ENCODE measurements around the gene BCL6. TPM values are rescaled to one million over a fixed set of nuclear protein-coding genes. Genes with fewer than 3 reads are reported as not detected.
A peak's percentile ranks its signal among the peaks of the same experiment; 100 is the strongest.

The BCL6 gene
- polyA plus RNA-seq, 3 donors = 33.2 to 349 (median 34.9) TPM

- Histone ChIP-seq H3K4me2 (replicated peaks; ENCODE audit: extremely low read depth, low read length, poor library complexity, severe bottlenecking) (peak overlapping the region; percentile 95), H3K9me3 (replicated peaks in 1 of 2; ENCODE audit: control insufficient read depth in 1 of 2, insufficient read depth in 1 of 2, low read length in 2 of 2) (no peaks in the 10 kb centered on the region), H3K27ac (ENCODE audit: low read depth in 1 of 2, low read length in 2 of 2) (peak overlapping the region; percentile 18 to 99), H2AFZ (ENCODE audit: insufficient read depth, low read depth, low read length, poor library complexity, severe bottlenecking) (no peak overlapping the region), H3K36me3 (replicated peaks in 1 of 2; ENCODE audit: control insufficient read depth in 1 of 2, insufficient read depth in 2 of 2, low read length in 2 of 2) (peaks cover 29 to 37% of the 10 kb centered on the region in 2 donors), H3K9ac (ENCODE audit: insufficient read depth, low read length, poor library complexity, severe bottlenecking) (peak overlapping the region; percentile 89), H3K27me3 (ENCODE audit: control insufficient read depth in 2 of 2, insufficient read depth in 2 of 2, low read length in 2 of 2) (no peaks in the 10 kb centered on the region), H3K79me2 (ENCODE audit: insufficient read depth, low read length) (peaks cover 76% of the 10 kb centered on the region), H4K20me1 (ENCODE audit: insufficient read depth, low read length) (peaks cover 98% of the 10 kb centered on the region), H3K4me1 (ENCODE audit: control insufficient read depth in 1 of 2, insufficient read depth in 2 of 2, low read length in 2 of 2) (peaks cover 38 to 64% of the 10 kb centered on the region in 2 donors), H3K4me3 (replicated peaks in 1 of 3; ENCODE audit: low read depth in 2 of 3, low read length in 3 of 3) (peak overlapping the region in 1 of 3 experiments; percentile 96)
- peaks cover 0 to 2% (median 0%) of the 10 kb centered on the region in 7 donors for H3K9me3 Mint-ChIP-seq
- H3K27ac Mint-ChIP-seq = peak overlapping the region; percentile 63 to 100 (median 100)
- WGBS (ENCODE audit: insufficient coverage) = 53% methylated on average over 2 of the region's 4 CpGs
- TF ChIP-seq, protein P1, sequence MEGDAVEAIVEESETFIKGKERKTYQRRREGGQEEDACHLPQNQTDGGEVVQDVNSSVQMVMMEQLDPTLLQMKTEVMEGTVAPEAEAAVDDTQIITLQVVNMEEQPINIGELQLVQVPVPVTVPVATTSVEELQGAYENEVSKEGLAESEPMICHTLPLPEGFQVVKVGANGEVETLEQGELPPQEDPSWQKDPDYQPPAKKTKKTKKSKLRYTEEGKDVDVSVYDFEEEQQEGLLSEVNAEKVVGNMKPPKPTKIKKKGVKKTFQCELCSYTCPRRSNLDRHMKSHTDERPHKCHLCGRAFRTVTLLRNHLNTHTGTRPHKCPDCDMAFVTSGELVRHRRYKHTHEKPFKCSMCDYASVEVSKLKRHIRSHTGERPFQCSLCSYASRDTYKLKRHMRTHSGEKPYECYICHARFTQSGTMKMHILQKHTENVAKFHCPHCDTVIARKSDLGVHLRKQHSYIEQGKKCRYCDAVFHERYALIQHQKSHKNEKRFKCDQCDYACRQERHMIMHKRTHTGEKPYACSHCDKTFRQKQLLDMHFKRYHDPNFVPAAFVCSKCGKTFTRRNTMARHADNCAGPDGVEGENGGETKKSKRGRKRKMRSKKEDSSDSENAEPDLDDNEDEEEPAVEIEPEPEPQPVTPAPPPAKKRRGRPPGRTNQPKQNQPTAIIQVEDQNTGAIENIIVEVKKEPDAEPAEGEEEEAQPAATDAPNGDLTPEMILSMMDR (IDR thresholded peaks at IDR 0.05) = no peak
- H3K27me3 Mint-ChIP-seq (ENCODE audit: low read depth in 3 of 3) = peaks cover 0 to 9% (median 3%) of the 10 kb centered on the region in 3 donors
- intact Hi-C loops (cut with micrococcal nuclease) = loop anchor here (10.0 kb wide), 1 partner anchor 1088 kb away; no protein-coding TSS in a partner anchor
- peak in 1 of 3 donors; percentile 24 for DNase-seq
- H3K4me3 Mint-ChIP-seq = peak overlapping the region; percentile 95 to 100
- H3K4me1 Mint-ChIP-seq = peaks cover 45% of the 10 kb centered on the region
- H3K36me3 Mint-ChIP-seq = peaks cover 56 to 60% of the 10 kb centered on the region in 2 donors
These were observed 8.3 kb downstream of the BCL6 start for GRCh38 chr3:187737006-187737367.

- no peaks in the 10 kb centered on the region for H3K9me3 ChIP-seq (replicated peaks in 1 of 2; ENCODE audit: control insufficient read depth in 1 of 2, insufficient read depth in 1 of 2, low read length in 2 of 2)
- peaks cover 99% of the 10 kb centered on the region for H4K20me1 ChIP-seq (ENCODE audit: insufficient read depth, low read length)
- Mint-ChIP-seq H3K27me3 (ENCODE audit: low read depth in 3 of 3) (peaks cover 0 to 9% (median 3%) of the 10 kb centered on the region in 3 donors), H3K27ac (peak overlapping the region; percentile 63 to 100 (median 100)), H3K4me1 (peaks cover 45% of the 10 kb centered on the region), H3K36me3 (peaks cover 61 to 63% of the 10 kb centered on the region in 2 donors), H3K4me3 (peak overlapping the region; percentile 95 to 100), H3K9me3 (no peaks in the 10 kb centered on the region)
- no peak overlapping the region for H2AFZ ChIP-seq (ENCODE audit: insufficient read depth, low read depth, low read length, poor library complexity, severe bottlenecking)
- H3K79me2 ChIP-seq (ENCODE audit: insufficient read depth, low read length) = peaks cover 71% of the 10 kb centered on the region
- peaks cover 34 to 42% of the 10 kb centered on the region in 2 donors for H3K36me3 ChIP-seq (replicated peaks in 1 of 2; ENCODE audit: control insufficient read depth in 1 of 2, insufficient read depth in 2 of 2, low read length in 2 of 2)
- peak overlapping the region in 1 of 3 experiments; percentile 96 for H3K4me3 ChIP-seq (replicated peaks in 1 of 3; ENCODE audit: low read depth in 2 of 3, low read length in 3 of 3)
- H3K27ac ChIP-seq (ENCODE audit: low read depth in 1 of 2, low read length in 2 of 2) = peak overlapping the region; percentile 18 to 99
- peak; percentile 64 to 91 (median 71) for DNase-seq
- peak overlapping the region; percentile 95 for H3K4me2 ChIP-seq (replicated peaks; ENCODE audit: extremely low read depth, low read length, poor library complexity, severe bottlenecking)
- WGBS (ENCODE audit: insufficient coverage) = 0% methylated on average over 3 of the region's 8 CpGs
- TF ChIP-seq, protein P1 (IDR thresholded peaks at IDR 0.05) = no peak
- H3K4me1 ChIP-seq (ENCODE audit: control insufficient read depth in 1 of 2, insufficient read depth in 2 of 2, low read length in 2 of 2) = peaks cover 38 to 60% of the 10 kb centered on the region in 2 donors
- no peaks in the 10 kb centered on the region for H3K27me3 ChIP-seq (ENCODE audit: control insufficient read depth in 2 of 2, insufficient read depth in 2 of 2, low read length in 2 of 2)
- intact Hi-C loops (cut with micrococcal nuclease) = loop anchor here (10.0 kb wide), 1 partner anchor 1088 kb away; no protein-coding TSS in a partner anchor
- H3K9ac ChIP-seq (ENCODE audit: insufficient read depth, low read length, poor library complexity, severe bottlenecking) = no peak overlapping the region
These were observed 8.8 kb downstream of the BCL6 start for GRCh38 chr3:187736418-187736871.

Data from CD14-positive monocyte (primary cell).